Subcutaneous adipose tissue (tissue), 4 donors: ENCODE data around the gene RNF148. TPM values are rescaled to one million over a fixed set of nuclear protein-coding genes. Genes with fewer than 3 reads are reported as not detected.

Experiments
- CTCF ChIP-seq: fragments of 450-650 bp; IDR thresholded peaks from one replicate; pipeline ENCODE4 v1.5.1; 2016; ENCODE audit warnings: low read depth, mild to moderate bottlenecking, control low read depth, antibody characterized with exemption, moderate library complexity
- total RNA-seq, 4 donors: library from RNA; depleted of rRNA; stranded (reverse); fragments of >200 nt; gene quantifications; one replicate each; pipeline ENCODE4 v1.1.0, GENCODE V29; 2016

RNF148 gene
- total RNA-seq, 4 donors from 2014 or later = 0.85 to 8.1 (median 2.4) TPM

GRCh38 chr7:122710916-122711315 lies 8.2 kb upstream of the RNF148 start:
- no peak for TF ChIP-seq CTCF

- TF ChIP-seq CTCF = no peak
Measured at GRCh38 chr7:122709930-122710646, 7.4 kb upstream of the RNF148 start.

- no peak for TF ChIP-seq CTCF
Measured at GRCh38 chr7:122706836-122707235, 4.1 kb upstream of the RNF148 start.

- TF ChIP-seq CTCF = no peak
Measured at GRCh38 chr7:122699017-122699416, 3.7 kb downstream of the RNF148 start, which contains the start of gene RNF133. TSS of gene RNF133 (minus strand) at chr7:122699117. CDS start at chr7:122698918, 199 bp downstream.

- TF ChIP-seq CTCF = no peak
Measured at GRCh38 chr7:122695816-122696215, 6.9 kb downstream of the RNF148 start.

- no peak for TF ChIP-seq CTCF
Measured at GRCh38 chr7:122694697-122695096, 8.0 kb downstream of the RNF148 start.

GRCh38 chr7:122692769-122693309 lies 9.9 kb downstream of the RNF148 start:
- no peak for TF ChIP-seq CTCF
